ENCODE results near the gene ATRNL1.

GRCh38 chr10:115801457-115801856, 708.3 kb downstream of the ATRNL1 start:
- no peak for TF ChIP-seq CTCF (IDR thresholded peaks at IDR 0.05)
- no peak for TF ChIP-seq POLR2A (IDR thresholded peaks at IDR 0.05)
